Right lobe of liver (tissue), 6 donors: Measurements from ENCODE around the gene ZNF322. TPM values are rescaled to one million over a fixed set of nuclear protein-coding genes. Genes with fewer than 3 reads are reported as not detected.

Source experiments
- ATAC-seq, 4 donors: fragments of 200-7000 bp; cut with Tn5 transposase; one replicate each; pipeline ENCODE4 v1.9.1; 2020; ENCODE audit warnings: mild to moderate bottlenecking in 4 of 4, moderate library complexity in 4 of 4
- DNase-seq, 3 donors: peaks; one replicate each; pipeline ENCODE4 v3.0.0-alpha.2; 2020
- H3K27ac ChIP-seq, 3 donors: fragments of 200-600 bp; one replicate each; pipeline ENCODE4 v1.8.0; 2022
- H3K27me3 ChIP-seq, 2 donors: fragments of 200-600 bp; one replicate each; pipeline ENCODE4 v1.8.0; 2022
- H3K36me3 ChIP-seq, 4 donors: fragments of 200-600 bp; sonication (generic) in 1 of 4; one replicate each; pipeline versions ENCODE4 v1.5.1 to v1.8.0; 2017 to 2022; ENCODE audit warnings: control low read depth in 1 of 4
- H3K4me1 ChIP-seq, 4 donors: fragments of 200-600 bp; sonication (generic) in 1 of 4; one replicate each; pipeline versions ENCODE4 v1.5.1 to v1.8.0; 2017 to 2022; ENCODE audit warnings: control low read depth in 1 of 4
- H3K4me3 ChIP-seq, 3 donors: fragments of 200-600 bp; one replicate each; pipeline ENCODE4 v1.8.0; 2022
- H3K9me3 ChIP-seq, 4 donors: fragments of 200-600 bp; sonication (generic) in 1 of 4; one replicate each; pipeline versions ENCODE4 v1.5.1 to v1.8.0; 2017 to 2022; ENCODE audit warnings: control low read depth in 1 of 4
- CTCF ChIP-seq, 4 donors: fragments of 200-600 bp in 3 of 4; fragments of 450-650 bp in 1 of 4; IDR thresholded peaks; one replicate each; pipeline versions ENCODE4 v1.5.1 to v1.8.0; 2016 to 2022; ENCODE audit warnings: antibody characterized with exemption in 4 of 4, mild to moderate bottlenecking in 2 of 4
- POLR2A ChIP-seq: fragments of 450-650 bp; IDR thresholded peaks from one replicate; pipeline ENCODE4 v1.6.1; 2017; ENCODE audit warnings: antibody characterized with exemption, mild to moderate bottlenecking
- WGBS: methylation state at CpG from one replicate; pipeline ENCODE4 v1.1.6; 2018; ENCODE audit warnings: low coverage, low lambda C conversion rate; ENCODE audit not compliant: insufficient coverage; ENCODE audit errors: missing lambda C conversion rate; 5-methylcytosine and 5-hydroxymethylcytosine counted together
- intact Hi-C, 2 donors: fragments of 100-400 bp; cut with DNase I; formaldehyde crosslinking; loops; one replicate each; pipeline versions ENCODE4 v1.11.2 to v1.14.1; 2022
- total RNA-seq, 6 experiments: library from RNA; depleted of rRNA in 2 of 6; stranded (reverse); fragments of >200 nt in 2 of 6; fragmentation: NEBNext Ultra II Directional in 3 of 6; extraction: Animal tissue kit (Norgen Biotek cat#: 25700) in 3 of 6; gene quantifications; one replicate each; pipeline versions ENCODE4 v1.1.0 to v1.2.4, GENCODE V29; 2016 to 2023
- donor health status: DM: no; HTN: yes; CAD: no.
- donor health status: DM: no; HTN: no; CAD: no.
- donor health status: DM: no; HTN: no; CAD: no.
- donor health status: DM: no; HTN: yes; CAD: no.
- donor health status: DM: no; HTN: yes; CAD: no.

The ZNF322 gene
- total RNA-seq, 6 experiments from 2014 or later = 2.9 to 10.3 (median 8.6) TPM

GRCh38 chr6:26588965-26589364, 70.6 kb downstream of the ZNF322 start:
- DNase-seq (no peak), ATAC-seq (no peak)
- H3K4me3 ChIP-seq = no peak overlapping the region
- H3K27me3 ChIP-seq = peaks cover 6 to 21% of the 10 kb centered on the region in 2 donors
- no peak for TF ChIP-seq POLR2A
- TF ChIP-seq CTCF (IDR thresholded peaks at IDR 0.05) = no peak
- H3K9me3 ChIP-seq = peaks cover 0 to 2% (median 0%) of the 10 kb centered on the region in 4 donors
- H3K36me3 ChIP-seq = no peaks in the 10 kb centered on the region
- intact Hi-C loops = no loop called here
- WGBS = 80% methylated on average over 13 of the region's 21 CpGs
- no peak overlapping the region for H3K27ac ChIP-seq
- no peaks in the 10 kb centered on the region for H3K4me1 ChIP-seq

Other genes with a start within 250 kb of the ZNF322 start
- 10 to 100 TPM in 3 of 6 experiments, 1 to 10 TPM in 3; 5.2 to 13.8 (median 9.1) TPM for gene BTN3A3, start 219.2 kb downstream of the ZNF322 start, total RNA-seq
- gene BTN2A1, start 201.8 kb downstream of the ZNF322 start, total RNA-seq = 1 to 10 TPM; 3.6 to 8.3 (median 5.2) TPM
- gene BTN1A1, start 159.4 kb downstream of the ZNF322 start, total RNA-seq = not detected
- gene HMGN4, start 121.4 kb downstream of the ZNF322 start, total RNA-seq = 10 to 100 TPM in 3 of 6 experiments, 1 to 10 TPM in 3; 5.8 to 13.2 (median 9.1) TPM
- gene ABT1, start 62.8 kb downstream of the ZNF322 start, total RNA-seq = 1 to 10 TPM; 5.0 to 9.2 (median 7.0) TPM